K562 (cell line): ENCODE results near the gene PPP1CA. TPM values are rescaled to one million over a fixed set of nuclear protein-coding genes. Genes with fewer than 3 reads are reported as not detected.

Experiments
- BRF1 ChIP-seq: IDR thresholded peaks from 3 replicates; pipeline ENCODE4 v1.6.1; 2011; ENCODE audit warnings: borderline replicate concordance, mild to moderate bottlenecking; ENCODE audit not compliant: insufficient read length; ENCODE audit errors: extremely low read depth
- DEAF1 ChIP-seq: fragments of 450-650 bp; formaldehyde crosslinking; IDR thresholded peaks from 2 replicates; pipeline ENCODE4 v1.4.0; 2020; ENCODE audit warnings: mild to moderate bottlenecking, moderate library complexity
- ERF ChIP-seq: fragments of 450-650 bp; formaldehyde crosslinking; IDR thresholded peaks from 2 replicates; pipeline ENCODE4 v1.4.0; 2020; ENCODE audit warnings: mild to moderate bottlenecking, mixed read lengths
- ESRRA ChIP-seq: fragments of 450-650 bp; IDR thresholded peaks from 2 replicates; pipeline ENCODE4 v1.6.1; 2014; ENCODE audit warnings: low read depth, mild to moderate bottlenecking, moderate library complexity, borderline replicate concordance
- HDAC8 ChIP-seq: fragments of 450-650 bp; IDR thresholded peaks from 2 replicates; pipeline ENCODE4 v1.6.1; 2016; ENCODE audit warnings: mild to moderate bottlenecking, missing genetic modification characterization, moderate library complexity, missing compliant biosample characterization
- NFIX ChIP-seq: fragments of 250-450 bp; sonication (Bioruptor Pico); IDR thresholded peaks from 2 replicates; pipeline ENCODE4 v1.4.0; 2020; ENCODE audit warnings: low read depth, mild to moderate bottlenecking, moderate library complexity
- RUNX1 ChIP-seq: sonication (generic); IDR thresholded peaks from 2 replicates; pipeline ENCODE4 v1.6.1; 2016; ENCODE audit warnings: antibody characterized with exemption, low read depth
- THRA ChIP-seq: fragments of 450-650 bp; IDR thresholded peaks from 2 replicates; pipeline ENCODE4 v1.6.1; 2017; ENCODE audit warnings: mild to moderate bottlenecking, moderate library complexity
- THRAP3 ChIP-seq: fragments of 450-650 bp; IDR thresholded peaks from 2 replicates; pipeline ENCODE4 v1.6.1; 2016; ENCODE audit warnings: mild to moderate bottlenecking, inconsistent platforms, borderline replicate concordance
- USF1 ChIP-seq: sonication (generic); formaldehyde crosslinking; IDR thresholded peaks from 2 replicates; pipeline ENCODE4 v1.9.0; 2022; ENCODE audit warnings: mild to moderate bottlenecking, missing genetic modification reagents
- USF2 ChIP-seq: sonication (generic); formaldehyde crosslinking; IDR thresholded peaks from 2 replicates; pipeline ENCODE4 v1.5.0; 2020; ENCODE audit warnings: missing genetic modification reagents
- ZBED1 ChIP-seq: IDR thresholded peaks from 2 replicates; pipeline ENCODE4 v1.6.1; 2014
- ZKSCAN3 ChIP-seq: fragments of 250-450 bp; sonication (Bioruptor Pico); IDR thresholded peaks from 2 replicates; pipeline ENCODE4 v1.4.0; 2020
- ZNF77 ChIP-seq: fragments of 250-450 bp; sonication (Bioruptor Pico); IDR thresholded peaks from 2 replicates; pipeline ENCODE4 v1.5.0; 2020
- polyA plus RNA-seq, 8 experiments: library from polyadenylated mRNA; depleted of rRNA in 4 of 8; stranded (reverse) in 5 of 8; unstranded in 3 of 8; fragments of >200 nt; fragmentation: Nextera tagmentation in 2 of 8; fragmentation: Illumina TruSeq in 1 of 8; extraction: Ambion mirVana in 2 of 8; extraction: Trizol in 1 of 8; gene quantifications; 2 replicates each; pipeline versions ENCODE4 v1.2.1 to v1.2.3, GENCODE V29; 2011 to 2014; ENCODE audit warnings: inconsistent platforms in 1 of 8, missing spikeins in 1 of 8
- total RNA-seq, 7 experiments: library from RNA; depleted of rRNA in 6 of 7; stranded (reverse); fragments of >200 nt in 6 of 7; fragmentation: Illumina TruSeq in 2 of 7; extraction: Trizol in 2 of 7; gene quantifications; 2 replicates each; pipeline versions ENCODE4 v1.2.1 to v1.2.3, GENCODE V29; 2011 to 2021; ENCODE audit warnings: low replicate concordance in 1 of 7

PPP1CA gene
- total and polyA plus RNA-seq, 9 of the 15 experiments (the other 6 are each of a cell fraction or from before 2014, with no cell fraction given) = 18.2 to 242 (median 188) TPM

GRCh38 chr11:67354075-67355022 lies 47.3 kb downstream of the PPP1CA start (continued):
- no peak for TF ChIP-seq DEAF1 (CRISPR knock-in tag)
- no peak for TF ChIP-seq ERF (CRISPR knock-in tag)
- TF ChIP-seq ZNF77 (CRISPR knock-in tag) = no peak
- TF ChIP-seq HDAC8 (tag) = no peak
- TF ChIP-seq USF1 (CRISPR knock-in tag) = no peak
- no peak for TF ChIP-seq NFIX (CRISPR knock-in tag)
- no peak for TF ChIP-seq THRA
- TF ChIP-seq USF2 (CRISPR knock-in tag) = no peak
- TF ChIP-seq BRF1 = no peak
- no peak for TF ChIP-seq ZKSCAN3 (CRISPR knock-in tag)
- TF ChIP-seq ESRRA = peak; percentile 50; the same call in 1 of the 2 replicates
- no peak for TF ChIP-seq THRAP3
- TF ChIP-seq RUNX1 = no peak
- TF ChIP-seq ZBED1 = no peak
